Activated CD8-positive, alpha-beta memory T cell treated with anti-CD3 and anti-CD28 coated beads, Interleukin-2, amount 50 U/mL, for 4 hours (primary cell): Measurements from ENCODE around the gene B4GALT2.

Experiments used
- DNase-seq: peaks from one replicate; pipeline ENCODE4 v3.0.0-alpha.2; 2020

B4GALT2 gene

GRCh38 chr1:43978551-43979260 lies at the start of gene B4GALT2:
TSS of gene B4GALT2 (plus strand) at chr1:43979210. CDS start at chr1:43981161, 1,951 bp downstream.
- peak; percentile 39 for DNase-seq

GRCh38 chr1:43930168-43930948 lies 48.7 kb upstream of the B4GALT2 start:
- no peak for DNase-seq

- DNase-seq: no peak
Observed at GRCh38 chr1:43930949-43931275, 48.1 kb upstream of the B4GALT2 start.

GRCh38 chr1:43931711-43932660 lies 47.0 kb upstream of the B4GALT2 start:
- no peak for DNase-seq

GRCh38 chr1:43932786-43933385 lies 46.1 kb upstream of the B4GALT2 start:
- DNase-seq: no peak

GRCh38 chr1:43933386-43934100 lies 45.5 kb upstream of the B4GALT2 start, which contains the start of gene ARTN:
TSS of gene ARTN (plus strand) at chr1:43933801. CDS start at chr1:43935657, 1,856 bp downstream.
- DNase-seq: no peak

- peak; percentile 54 for DNase-seq
Observed at GRCh38 chr1:43934101-43934985, 44.7 kb upstream of the B4GALT2 start.

- DNase-seq: no peak
Observed at GRCh38 chr1:43934986-43935324, 44.1 kb upstream of the B4GALT2 start.

- DNase-seq: no peak
Observed at GRCh38 chr1:43935711-43936427, 43.1 kb upstream of the B4GALT2 start.

- no peak for DNase-seq
Observed at GRCh38 chr1:43936431-43937151, 42.4 kb upstream of the B4GALT2 start.

GRCh38 chr1:43937179-43937865 lies 41.7 kb upstream of the B4GALT2 start:
- DNase-seq: no peak

GRCh38 chr1:43938383-43938782 lies 40.6 kb upstream of the B4GALT2 start:
- no peak for DNase-seq

- no peak for DNase-seq
Observed at GRCh38 chr1:43938892-43939587, 40.0 kb upstream of the B4GALT2 start.

GRCh38 chr1:43942411-43942810 lies 36.6 kb upstream of the B4GALT2 start:
- no peak for DNase-seq

GRCh38 chr1:43944860-43945259 lies 34.1 kb upstream of the B4GALT2 start:
- no peak for DNase-seq

- no peak for DNase-seq
Observed at GRCh38 chr1:43945674-43946235, 33.3 kb upstream of the B4GALT2 start.

- DNase-seq: peak; percentile 96
Observed at GRCh38 chr1:43946236-43947060, 32.6 kb upstream of the B4GALT2 start, which contains the start of gene IPO13. TSS of gene IPO13 (plus strand) at chr1:43946950. CDS start at chr1:43947601, 651 bp downstream.
